ENCODE results near the gene CDIP1. TPM values are rescaled to one million over a fixed set of nuclear protein-coding genes. Genes with fewer than 3 reads are reported as not detected.

Gene CDIP1
- total RNA-seq, 4 donors from 2014 or later = 9.9 to 18.4 (median 15.0) TPM

GRCh38 chr16:4491898-4492297 is 46.7 kb downstream of the CDIP1 start:
- H3K4me3 ChIP-seq (ENCODE audit: low read depth, poor library complexity, severe bottlenecking) = no peak overlapping the region
- no peak for TF ChIP-seq CTCF (IDR thresholded peaks at IDR 0.05)
- TF ChIP-seq POLR2A (IDR thresholded peaks at IDR 0.05) = no peak
- intact Hi-C loops (cut with DNase I; ENCODE audit: low total_unique reads) = no loop called here
- no peak for DNase-seq (ENCODE audit: low spot score in 2 of 2)
- 96 to 97% methylated on average over 4 of the region's 4 CpGs for WGBS, 2 donors

- no peak overlapping the region for H3K4me3 ChIP-seq (ENCODE audit: low read depth, poor library complexity, severe bottlenecking)
- DNase-seq (ENCODE audit: low spot score in 2 of 2) = no peak
- TF ChIP-seq CTCF (IDR thresholded peaks at IDR 0.05) = no peak
- TF ChIP-seq POLR2A (IDR thresholded peaks at IDR 0.05) = no peak
- intact Hi-C loops (cut with DNase I; ENCODE audit: low total_unique reads) = no loop called here
- WGBS, 2 donors = 94% methylated on average over 5 of the region's 5 CpGs
These were observed 49.5 kb downstream of the CDIP1 start for GRCh38 chr16:4489030-4489429.

GRCh38 chr16:4488499-4488967 is 50.0 kb downstream of the CDIP1 start:
- H3K4me3 ChIP-seq (ENCODE audit: low read depth, poor library complexity, severe bottlenecking) = no peak overlapping the region
- 86 to 93% methylated on average over 1 of the region's 1 CpG for WGBS, 2 donors
- TF ChIP-seq CTCF (IDR thresholded peaks at IDR 0.05) (no peak), POLR2A (IDR thresholded peaks at IDR 0.05) (no peak)
- intact Hi-C loops (cut with DNase I; ENCODE audit: low total_unique reads) = no loop called here
- DNase-seq (ENCODE audit: low spot score in 2 of 2) = no peak

GRCh38 chr16:4487955-4488498 is 50.5 kb downstream of the CDIP1 start:
- no peak for DNase-seq (ENCODE audit: low spot score in 2 of 2)
- intact Hi-C loops (cut with DNase I; ENCODE audit: low total_unique reads) = no loop called here
- no peak overlapping the region for H3K4me3 ChIP-seq (ENCODE audit: low read depth, poor library complexity, severe bottlenecking)
- 43 to 57% methylated on average over 5 of the region's 5 CpGs for WGBS, 2 donors
- TF ChIP-seq CTCF (IDR thresholded peaks at IDR 0.05) (no peak), POLR2A (IDR thresholded peaks at IDR 0.05) (no peak)

- no peak overlapping the region for H3K4me3 ChIP-seq (ENCODE audit: low read depth, poor library complexity, severe bottlenecking)
- intact Hi-C loops (cut with DNase I; ENCODE audit: low total_unique reads) = no loop called here
- TF ChIP-seq POLR2A (IDR thresholded peaks at IDR 0.05) = no peak
- TF ChIP-seq CTCF (IDR thresholded peaks at IDR 0.05) = no peak
- WGBS, 2 donors = 91 to 96% methylated on average over 3 of the region's 3 CpGs
- peak in 1 of 2 donors; percentile 64 for DNase-seq (ENCODE audit: low spot score in 2 of 2)
These were observed 52.3 kb downstream of the CDIP1 start for GRCh38 chr16:4486126-4486893.
